Gastroesophageal sphincter (tissue), 4 donors: Measurements from ENCODE around the gene TNNT2. TPM values are rescaled to one million over a fixed set of nuclear protein-coding genes. Genes with fewer than 3 reads are reported as not detected.

Source experiments
- ATAC-seq: fragments of 150-250 bp; one replicate; pipeline ENCODE4 v1.9.1; 2016; ENCODE audit warnings: mild to moderate bottlenecking, moderate library complexity
- H3K27ac ChIP-seq, 4 donors: fragments of 200-600 bp; sonication (generic) in 3 of 4; 1 replicate in 3 of 4; 2 replicates in 1 of 4; pipeline ENCODE4 v1.5.1; 2016 to 2019
- H3K27me3 ChIP-seq: fragments of 200-600 bp; sonication (generic); one replicate; pipeline ENCODE4 v1.5.1; 2019
- H3K36me3 ChIP-seq, 2 donors: fragments of 200-600 bp; sonication (generic); one replicate each; pipeline ENCODE4 v1.5.1; 2019; ENCODE audit warnings: control low read depth in 1 of 2
- H3K4me1 ChIP-seq, 3 donors: fragments of 200-600 bp; sonication (generic); 1 replicate in 2 of 3; 2 replicates in 1 of 3; pipeline ENCODE4 v1.5.1; 2016 to 2019; ENCODE audit warnings: control low read depth in 2 of 3
- H3K4me3 ChIP-seq, 2 donors: fragments of 200-600 bp; sonication (generic); one replicate each; pipeline ENCODE4 v1.5.1; 2019; ENCODE audit warnings: mild to moderate bottlenecking in 1 of 2, moderate library complexity in 1 of 2
- H3K9me3 ChIP-seq, 3 donors: fragments of 200-600 bp; sonication (generic); one replicate each; pipeline ENCODE4 v1.5.1; 2017 to 2019; ENCODE audit warnings: control low read depth in 2 of 3
- CTCF ChIP-seq, 4 experiments: fragments of 200-600 bp in 2 of 4; fragments of 450-650 bp in 2 of 4; sonication (generic) in 1 of 4; IDR thresholded peaks; one replicate each; pipeline ENCODE4 v1.5.1; 2017 to 2019; ENCODE audit warnings: antibody characterized with exemption in 4 of 4, mild to moderate bottlenecking in 2 of 4, moderate library complexity in 2 of 4
- EP300 ChIP-seq: sonication (generic); formaldehyde crosslinking; IDR thresholded peaks from one replicate; pipeline ENCODE4 v1.6.1; 2017; ENCODE audit warnings: antibody characterized with exemption, mild to moderate bottlenecking
- POLR2A ChIP-seq, 2 donors: fragments of 450-650 bp; IDR thresholded peaks; one replicate each; pipeline ENCODE4 v1.6.1; 2017; ENCODE audit warnings: antibody characterized with exemption in 2 of 2, mild to moderate bottlenecking in 2 of 2, moderate library complexity in 1 of 2
- POLR2AphosphoS5 ChIP-seq: sonication (generic); formaldehyde crosslinking; IDR thresholded peaks from one replicate; pipeline ENCODE4 v1.6.1; 2017; ENCODE audit warnings: antibody characterized with exemption
- WGBS, 2 donors: methylation state at CpG; one replicate each; pipeline ENCODE4 v1.1.5; 2018; ENCODE audit warnings: low coverage in 1 of 2; 5-methylcytosine and 5-hydroxymethylcytosine counted together
- total RNA-seq, 4 donors: library from RNA; depleted of rRNA; stranded (reverse); fragments of >200 nt; gene quantifications; one replicate each; pipeline ENCODE4 v1.1.0, GENCODE V29; 2016

Gene TNNT2
- total RNA-seq, 4 donors from 2014 or later: 0.47 to 0.94 (median 0.81) TPM; not detected in 1

GRCh38 chr1:201335174-201335870 is 42.2 kb downstream of the TNNT2 start:
- TF ChIP-seq POLR2AphosphoS5 (no peak), POLR2A (IDR thresholded peaks at IDR 0.05) (no peak), CTCF (IDR thresholded peaks at IDR 0.05) (no peak), EP300 (no peak)
- WGBS, 2 donors: 85 to 92% methylated on average over 4 to 9 of the region's 10 CpGs
- ATAC-seq: no peak

GRCh38 chr1:201334325-201335173 is 42.9 kb downstream of the TNNT2 start:
- no peak for ATAC-seq
- Histone ChIP-seq H3K27me3 (no peaks in the 10 kb centered on the region), H3K4me3 (no peak overlapping the region), H3K27ac (no peak overlapping the region), H3K36me3 (no peaks in the 10 kb centered on the region), H3K9me3 (no peaks in the 10 kb centered on the region), H3K4me1 (no peaks in the 10 kb centered on the region)
- TF ChIP-seq POLR2A (IDR thresholded peaks at IDR 0.05): no peak
- TF ChIP-seq EP300: no peak
- no peak for TF ChIP-seq CTCF (IDR thresholded peaks at IDR 0.05)
- TF ChIP-seq POLR2AphosphoS5: no peak
- WGBS, 2 donors: 60 to 76% methylated on average over 11 of the region's 11 CpGs

More at GRCh38 chr1:201335174-201335870, 42.2 kb downstream of the TNNT2 start:
- Histone ChIP-seq H3K36me3 (no peaks in the 10 kb centered on the region), H3K27me3 (no peaks in the 10 kb centered on the region), H3K27ac (no peak overlapping the region), H3K4me3 (no peak overlapping the region), H3K4me1 (no peaks in the 10 kb centered on the region), H3K9me3 (no peaks in the 10 kb centered on the region)

- 93 to 94% methylated on average over 4 to 6 of the region's 10 CpGs for WGBS, 2 donors
- H3K4me3 ChIP-seq: no peak overlapping the region
- no peak overlapping the region for H3K27ac ChIP-seq
- ATAC-seq: no peak
- TF ChIP-seq EP300: no peak
- no peak for TF ChIP-seq POLR2A (IDR thresholded peaks at IDR 0.05)
- TF ChIP-seq CTCF (IDR thresholded peaks at IDR 0.05): no peak
- no peak for TF ChIP-seq POLR2AphosphoS5
- H3K4me1 ChIP-seq: no peaks in the 10 kb centered on the region
- H3K27me3 ChIP-seq: no peaks in the 10 kb centered on the region
- H3K9me3 ChIP-seq: no peaks in the 10 kb centered on the region
- H3K36me3 ChIP-seq: no peaks in the 10 kb centered on the region
Measured at GRCh38 chr1:201332616-201333335, 44.7 kb downstream of the TNNT2 start.

- WGBS, 2 donors: 91% methylated on average over 6 of the region's 8 CpGs; no CpG with 5 or more reads in 1 of the 2 donors
Measured at GRCh38 chr1:201332021-201332420, 45.5 kb downstream of the TNNT2 start.

More at GRCh38 chr1:201332021-201332420, 45.5 kb downstream of the TNNT2 start:
- no peaks in the 10 kb centered on the region for H3K27me3 ChIP-seq
- no peak overlapping the region for H3K27ac ChIP-seq
- H3K4me3 ChIP-seq: no peak overlapping the region
- no peaks in the 10 kb centered on the region for H3K9me3 ChIP-seq
- TF ChIP-seq CTCF (IDR thresholded peaks at IDR 0.05): no peak
- TF ChIP-seq POLR2A (IDR thresholded peaks at IDR 0.05): no peak
- no peak for TF ChIP-seq POLR2AphosphoS5
- no peak for TF ChIP-seq EP300
- H3K4me1 ChIP-seq: no peaks in the 10 kb centered on the region
- no peak for ATAC-seq
- H3K36me3 ChIP-seq: no peaks in the 10 kb centered on the region
